Endometrial microvascular endothelial cells (primary cell): ENCODE measurements around the gene LRP8. TPM values are rescaled to one million over a fixed set of nuclear protein-coding genes. Genes with fewer than 3 reads are reported as not detected.

Experiments
- in situ Hi-C: cut with HindIII; loops from 2 replicates; pipeline ENCODE4 v1.10.0; 2017; ENCODE audit warnings: low sequenced_read_pairs, low pct_unique_long_range_greater_than_20kb; ENCODE audit errors: inconsistent ontology term
- total RNA-seq: library from RNA; depleted of rRNA; stranded (reverse); fragments of >200 nt; gene quantifications from one replicate; pipeline ENCODE4 v1.2.3, GENCODE V29; 2015; ENCODE audit errors: inconsistent ontology term

LRP8 gene
- total RNA-seq, 1 donor from 2014 or later: 44.5 TPM

DNA sequence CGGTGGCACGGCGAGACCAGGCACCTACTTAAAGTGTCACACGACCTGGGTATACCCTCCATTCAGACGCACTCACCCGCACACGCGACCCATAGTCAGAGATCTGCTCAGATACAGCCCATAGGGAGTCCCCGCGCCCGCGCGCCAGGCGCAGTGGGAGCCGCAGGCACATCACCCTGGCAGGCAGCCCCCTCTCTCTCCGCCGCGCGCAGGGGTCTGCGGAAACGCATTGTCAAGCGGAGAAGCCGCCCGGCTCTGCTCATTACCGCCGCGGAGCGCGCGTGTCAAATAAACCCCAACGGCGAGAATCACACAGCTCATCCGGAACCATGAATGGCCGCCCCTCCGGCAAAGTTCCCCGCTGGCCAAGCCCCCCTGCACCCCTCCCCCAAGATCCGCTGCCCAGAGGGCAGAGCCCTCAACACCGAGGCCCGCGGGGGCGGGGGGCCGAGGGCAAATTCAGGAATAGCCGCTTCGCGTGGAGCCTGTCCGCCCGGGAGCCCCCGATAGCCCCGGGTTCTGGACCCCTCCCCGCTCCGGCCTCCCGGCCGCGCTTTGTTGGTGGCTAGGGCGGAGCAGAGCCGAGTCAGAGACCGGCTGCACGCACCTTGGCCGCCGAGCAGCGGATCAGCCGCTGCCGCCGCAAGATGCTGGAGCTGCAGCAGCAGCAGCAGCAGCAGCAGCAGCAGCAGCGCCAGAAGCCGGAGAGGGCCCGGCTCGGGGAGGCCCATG lies 522 bp downstream of the LRP8 start:
- in situ Hi-C loops: no loop called here

DNA sequence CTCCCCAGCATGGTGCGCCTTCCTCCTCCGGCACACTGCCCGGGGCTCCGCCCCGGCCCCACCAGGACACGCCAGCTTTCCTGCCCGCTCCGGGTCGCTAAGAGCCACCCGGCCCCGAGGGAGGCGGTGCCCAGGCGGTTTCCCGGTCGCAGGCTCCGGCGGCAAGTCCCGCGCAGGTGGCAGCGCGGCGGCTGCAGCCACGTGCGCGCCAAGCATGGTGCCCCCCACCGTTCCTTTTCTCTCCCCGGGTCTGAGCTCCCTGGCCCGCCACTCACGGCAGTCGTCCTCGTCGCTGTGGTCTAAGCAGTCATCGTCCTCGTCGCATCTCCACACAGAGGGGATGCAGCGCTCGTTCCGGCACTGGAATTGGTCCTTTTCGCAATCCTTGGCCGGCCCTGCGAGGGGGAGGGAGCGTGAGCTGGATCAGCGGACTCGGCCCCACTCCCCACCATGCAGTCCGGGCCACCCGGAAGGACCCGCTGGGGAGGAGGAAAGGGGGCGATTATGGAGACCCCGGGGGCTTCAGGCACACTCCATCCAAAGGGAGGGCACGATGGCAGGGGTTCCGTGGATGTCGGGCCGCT lies 1.2 kb downstream of the LRP8 start:
- in situ Hi-C loops: no loop called here

DNA sequence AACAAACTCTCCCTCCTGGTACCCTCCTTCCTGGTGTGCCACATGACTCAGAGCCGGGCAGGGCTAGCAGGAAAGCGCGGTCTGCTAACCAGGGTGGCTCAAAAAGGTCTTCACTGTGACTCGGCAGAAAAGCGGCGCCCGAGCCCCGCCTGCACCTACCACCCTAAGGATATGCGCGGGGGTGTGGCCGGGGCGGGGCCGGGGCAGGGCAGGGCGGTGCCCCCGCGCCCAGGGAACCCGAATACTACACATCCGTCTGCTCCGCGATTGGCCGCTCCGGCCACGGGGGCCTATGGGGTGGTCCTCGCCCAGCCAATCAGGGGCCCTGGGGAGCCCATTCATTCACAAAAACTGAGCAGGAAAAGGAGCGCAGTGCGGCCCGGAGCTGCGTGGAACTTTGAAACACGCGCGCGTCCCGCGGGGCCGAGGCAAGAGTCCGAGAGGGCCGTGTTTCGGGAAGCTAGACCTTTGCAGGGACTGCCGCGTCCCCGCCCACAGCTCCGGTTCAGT lies 1.7 kb downstream of the LRP8 start:
- in situ Hi-C loops: no loop called here

DNA sequence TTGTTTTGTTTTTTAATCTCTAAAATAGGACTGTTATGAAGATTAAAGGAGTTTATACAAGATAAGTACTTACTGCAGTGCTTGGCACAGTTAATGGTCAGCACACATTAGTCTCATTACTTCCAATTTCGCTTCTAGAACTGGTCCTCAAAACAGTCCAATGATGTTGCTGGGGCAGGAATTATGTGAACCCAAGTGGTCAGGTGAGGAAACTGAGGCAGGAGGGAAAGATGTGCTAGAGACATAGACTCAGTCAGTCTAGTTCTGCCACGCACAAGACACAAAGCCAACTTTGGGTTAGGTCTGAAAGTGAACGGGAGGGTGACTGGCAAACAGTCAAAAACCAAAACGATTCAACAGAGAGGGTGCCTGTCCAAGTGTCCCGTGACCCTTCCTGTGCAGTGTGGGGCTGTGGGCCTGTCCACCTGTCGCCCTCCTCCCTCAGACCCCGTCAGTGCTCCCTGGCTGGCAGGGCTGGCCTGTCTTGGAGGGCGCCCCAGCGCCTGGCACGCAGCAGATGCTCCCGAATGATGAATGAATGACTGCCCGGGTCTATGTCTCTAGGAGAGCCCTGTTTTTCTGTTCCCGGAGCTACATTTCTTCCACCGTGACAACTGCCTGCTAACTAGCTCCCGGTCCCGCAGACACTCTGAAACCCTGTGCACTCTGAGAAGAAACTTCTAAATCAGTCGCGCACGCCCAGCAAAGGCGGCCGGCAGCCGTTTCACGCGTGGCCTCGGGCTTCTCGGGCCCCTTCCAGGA lies 2.4 kb downstream of the LRP8 start:
- in situ Hi-C loops: no loop called here

DNA sequence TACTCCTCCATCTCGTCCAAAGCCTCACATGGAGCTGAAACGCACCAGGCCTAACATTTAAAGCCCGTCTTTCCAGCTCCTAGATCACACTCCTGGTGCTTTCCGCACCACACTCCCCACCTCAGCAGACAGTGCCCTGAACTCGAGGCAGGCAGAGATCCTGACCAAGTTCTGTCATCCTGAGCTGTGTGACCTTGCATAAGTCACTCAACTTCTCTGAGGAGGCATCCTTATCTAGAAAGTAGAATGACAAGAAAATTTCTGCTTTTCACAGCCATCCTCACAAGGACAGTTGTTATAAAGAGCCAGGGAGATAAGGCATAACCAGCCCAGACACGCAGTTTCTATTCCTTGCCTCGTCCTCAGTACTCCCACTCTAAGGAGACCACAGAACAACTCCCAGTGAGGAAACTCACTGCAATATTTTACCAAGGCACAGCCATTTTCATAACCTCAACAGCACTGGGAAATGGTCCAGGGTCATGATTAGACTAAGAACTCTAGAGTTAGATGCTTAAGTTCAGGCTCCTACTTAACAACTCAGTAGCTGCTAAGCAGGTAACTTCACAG lies 3.1 kb downstream of the LRP8 start:
- in situ Hi-C loops: no loop called here

GRCh38 chr1:53324321-53324720 lies 3.5 kb downstream of the LRP8 start:
- in situ Hi-C loops: no loop called here

DNA sequence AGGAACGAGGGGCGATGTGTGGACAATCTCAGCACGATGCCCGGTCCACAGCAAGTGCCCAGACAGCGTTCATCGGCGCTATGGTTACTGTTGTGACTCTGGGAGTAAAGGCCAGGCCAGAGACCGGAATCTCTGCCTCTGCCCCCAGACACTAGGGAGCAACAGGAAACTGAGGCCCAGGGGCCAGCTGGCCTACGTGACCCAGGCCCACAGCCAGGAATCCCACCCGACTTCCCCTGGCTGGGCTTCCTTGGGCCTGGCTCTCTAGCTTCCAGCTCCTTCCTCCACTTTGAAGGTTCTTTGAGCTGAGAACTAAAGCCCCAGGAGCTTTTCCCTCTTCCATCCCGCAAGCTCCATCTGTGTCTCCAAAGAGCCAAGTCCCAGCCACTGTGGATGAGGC lies 4.6 kb downstream of the LRP8 start:
- in situ Hi-C loops: no loop called here

DNA sequence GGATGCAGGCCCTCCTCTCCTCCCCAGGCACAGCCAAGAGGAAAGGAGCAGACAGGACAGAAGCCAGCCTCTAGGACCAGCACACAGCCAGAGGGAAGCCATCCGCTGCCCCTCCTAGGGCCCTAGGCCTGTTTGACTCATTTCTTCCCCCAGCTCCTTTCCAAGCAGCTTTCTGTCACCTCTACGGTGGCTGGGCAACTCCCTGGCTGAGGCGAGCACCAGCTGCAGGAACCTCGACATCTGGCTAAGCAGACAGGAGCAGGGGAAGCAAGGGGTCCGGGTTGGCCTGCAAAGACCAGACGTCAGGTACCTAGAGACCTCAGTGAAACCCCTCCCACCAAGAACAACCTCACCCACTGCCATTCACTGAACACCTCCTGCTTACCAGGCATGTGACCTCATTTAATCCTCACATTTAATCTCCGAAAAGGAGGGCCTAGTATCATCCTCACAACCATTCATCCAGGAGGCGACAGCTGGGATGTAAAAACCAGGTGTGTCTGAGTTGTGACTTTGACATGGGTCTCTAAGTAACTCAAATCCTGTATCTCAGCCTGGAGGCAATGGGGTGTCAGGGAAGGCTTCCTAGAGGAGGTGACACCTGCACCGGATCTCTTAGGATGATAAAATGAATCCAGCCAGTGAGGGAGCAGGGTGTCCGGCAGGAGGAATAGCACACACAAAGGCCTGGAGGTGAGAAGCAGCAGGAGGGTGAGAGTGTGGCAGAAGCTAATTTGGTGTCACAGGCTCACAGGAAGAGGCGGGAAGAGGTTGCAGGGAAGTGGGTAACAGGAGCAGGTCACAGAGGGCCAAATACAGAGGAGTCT lies 5.9 kb downstream of the LRP8 start:
- in situ Hi-C loops: no loop called here

- in situ Hi-C loops: no loop called here
Observed at GRCh38 chr1:53321366-53321765, 6.5 kb downstream of the LRP8 start.

DNA sequence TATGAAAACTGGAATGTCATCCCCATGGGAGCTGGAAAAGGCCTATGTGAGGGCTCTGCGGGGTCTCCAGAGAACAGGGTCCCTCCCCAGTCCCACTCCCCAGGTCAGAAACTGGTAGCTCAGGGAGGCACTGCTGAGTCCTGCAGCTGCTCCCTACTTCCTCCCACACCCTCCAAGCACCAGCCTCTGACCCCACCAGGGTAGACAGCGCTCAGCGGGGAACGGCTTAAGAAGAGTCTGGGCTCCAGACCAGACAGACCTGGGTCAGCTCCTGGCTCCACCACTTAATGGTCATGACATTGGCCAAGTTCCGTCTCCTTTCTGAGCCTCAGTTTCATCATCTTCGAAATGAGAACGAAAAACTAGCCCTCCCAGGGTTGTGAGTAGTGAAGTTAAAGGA lies 7.2 kb downstream of the LRP8 start:
- in situ Hi-C loops: no loop called here

- in situ Hi-C loops: no loop called here
Observed at GRCh38 chr1:53319296-53320101, 8.4 kb downstream of the LRP8 start.

GRCh38 chr1:53317646-53318539 lies 10.0 kb downstream of the LRP8 start:
- in situ Hi-C loops: no loop called here

- in situ Hi-C loops: no loop called here
Observed at GRCh38 chr1:53316766-53317581, 10.9 kb downstream of the LRP8 start.

DNA sequence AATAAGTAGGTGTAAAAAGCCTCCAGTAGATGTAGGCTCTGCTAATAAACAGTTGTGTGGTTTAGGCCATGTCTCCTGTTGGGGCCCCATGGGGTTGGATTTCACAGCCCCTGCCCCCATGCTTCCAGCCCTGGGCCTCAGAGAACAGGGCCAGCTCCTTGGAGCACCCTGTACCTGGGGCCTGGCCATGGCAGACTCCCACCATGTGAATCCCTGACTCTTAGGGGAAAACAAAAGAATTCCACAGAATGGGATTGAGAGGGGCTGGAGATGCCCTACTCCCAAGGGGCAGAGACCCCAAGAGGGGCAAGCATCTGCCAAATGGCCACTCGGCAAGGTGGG lies 11.5 kb downstream of the LRP8 start:
- in situ Hi-C loops: no loop called here

DNA sequence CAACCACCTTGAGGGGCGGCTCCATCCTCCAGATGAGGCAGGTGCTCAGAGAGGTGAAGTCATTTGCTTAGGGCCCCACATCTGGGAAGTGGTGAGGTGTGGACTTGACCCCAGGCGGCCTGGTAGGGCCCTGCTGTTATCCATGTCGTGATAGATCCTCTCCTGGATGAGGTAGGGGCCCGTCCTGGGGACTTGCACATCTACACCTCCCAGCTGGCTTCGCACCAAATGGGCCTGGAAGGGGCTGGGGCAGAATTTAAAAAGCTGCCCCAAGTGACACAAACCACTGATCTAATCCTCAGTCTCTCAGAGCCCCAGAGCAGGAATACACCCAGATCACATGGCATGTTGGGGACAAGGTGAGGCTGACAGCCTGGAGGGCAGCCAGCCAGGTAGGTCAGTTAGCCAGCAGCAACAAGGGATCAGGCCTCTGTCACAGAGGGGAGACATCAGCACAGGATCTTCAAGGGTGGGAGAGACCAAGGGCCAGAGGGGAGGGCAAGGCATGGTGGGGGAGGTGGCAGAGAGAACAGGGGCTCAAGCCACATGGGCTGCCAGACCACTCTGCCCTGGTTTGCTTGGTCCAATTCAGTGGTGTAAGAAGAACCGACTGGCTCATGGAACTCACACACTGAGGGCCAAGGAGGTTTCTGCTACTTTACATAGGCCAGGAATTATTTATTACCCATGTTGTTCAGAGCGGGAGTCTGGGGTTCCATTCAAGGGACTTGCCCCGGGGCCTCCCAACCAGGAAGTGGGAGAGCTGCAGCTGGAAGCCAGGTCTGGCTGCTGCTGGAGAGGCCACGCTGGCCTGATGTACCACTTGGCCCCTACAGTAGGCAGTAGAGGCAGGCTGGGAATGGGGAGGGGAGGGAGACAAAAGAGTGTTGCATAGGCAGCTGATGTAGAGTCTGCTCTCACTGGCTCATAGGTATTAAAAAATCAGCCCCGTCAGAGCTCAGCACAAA lies 12.1 kb downstream of the LRP8 start:
- in situ Hi-C loops: no loop called here
